Osteocyte (in vitro differentiated cells): Measurements from ENCODE around the gene GIN1. TPM values are rescaled to one million over a fixed set of nuclear protein-coding genes. Genes with fewer than 3 reads are reported as not detected.

Source experiments
- DNase-seq: peaks from one replicate; pipeline ENCODE4 v3.0.0; 2021; ENCODE audit warnings: mixed read lengths; ENCODE audit not compliant: unreplicated experiment; ENCODE audit errors: extremely low spot score
- H3K27ac Mint-ChIP-seq: one replicate; pipeline ENCODE4 v1.8.0; 2021; ENCODE audit warnings: mild to moderate bottlenecking, mixed read lengths; ENCODE audit not compliant: unreplicated experiment
- H3K27me3 Mint-ChIP-seq: one replicate; pipeline ENCODE4 v1.8.0; 2021; ENCODE audit warnings: mixed read lengths; ENCODE audit not compliant: unreplicated experiment
- H3K36me3 Mint-ChIP-seq: one replicate; pipeline ENCODE4 v1.8.0; 2021; ENCODE audit warnings: mixed read lengths; ENCODE audit not compliant: unreplicated experiment
- H3K4me1 Mint-ChIP-seq: one replicate; pipeline ENCODE4 v1.8.0; 2021; ENCODE audit warnings: mixed read lengths; ENCODE audit not compliant: unreplicated experiment
- H3K4me3 Mint-ChIP-seq: one replicate; pipeline ENCODE4 v1.8.0; 2021; ENCODE audit warnings: mild to moderate bottlenecking, moderate library complexity, mixed read lengths; ENCODE audit not compliant: unreplicated experiment
- H3K9me3 Mint-ChIP-seq: one replicate; pipeline ENCODE4 v1.8.0; 2021; ENCODE audit warnings: mixed read lengths; ENCODE audit not compliant: unreplicated experiment
- CTCF ChIP-seq: fragments of 200-600 bp; sonication (generic); IDR thresholded peaks from 2 replicates; pipeline ENCODE4 v1.5.0; 2021; ENCODE audit warnings: antibody characterized with exemption, mild to moderate bottlenecking, moderate library complexity
- total RNA-seq: library from RNA; stranded (reverse); gene quantifications from 2 replicates; pipeline ENCODE4 v1.2.1, GENCODE V29; 2021

The GIN1 gene
- total RNA-seq, 1 donor from 2014 or later, result 4.1 TPM

GRCh38 chr5:103098993-103099392, 20.9 kb downstream of the GIN1 start:
- Mint-ChIP-seq H3K27ac (no peak overlapping the region), H3K36me3 (peaks cover 15% of the 10 kb centered on the region), H3K4me3 (no peak overlapping the region), H3K9me3 (no peaks in the 10 kb centered on the region), H3K4me1 (no peaks in the 10 kb centered on the region), H3K27me3 (no peaks in the 10 kb centered on the region)
- no peak for DNase-seq
- no peak for TF ChIP-seq CTCF

- no peaks in the 10 kb centered on the region for H3K9me3 Mint-ChIP-seq
These were observed 25.2 kb downstream of the GIN1 start for GRCh38 chr5:103094737-103095136.

GRCh38 chr5:103093727-103094126, 26.2 kb downstream of the GIN1 start:
- no peak for TF ChIP-seq CTCF
- Mint-ChIP-seq H3K27me3 (no peaks in the 10 kb centered on the region), H3K36me3 (peaks cover 16% of the 10 kb centered on the region), H3K9me3 (no peaks in the 10 kb centered on the region), H3K27ac (no peak overlapping the region), H3K4me1 (no peaks in the 10 kb centered on the region), H3K4me3 (no peak overlapping the region)
- DNase-seq, result no peak

More at GRCh38 chr5:103094737-103095136, 25.2 kb downstream of the GIN1 start:
- no peak for TF ChIP-seq CTCF
- H3K4me1 Mint-ChIP-seq, result no peaks in the 10 kb centered on the region
- no peak for DNase-seq
- no peak overlapping the region for H3K4me3 Mint-ChIP-seq
- no peak overlapping the region for H3K27ac Mint-ChIP-seq
- H3K36me3 Mint-ChIP-seq, result peaks cover 18% of the 10 kb centered on the region
- no peaks in the 10 kb centered on the region for H3K27me3 Mint-ChIP-seq

GRCh38 chr5:103092676-103093075, 27.3 kb downstream of the GIN1 start:
- Mint-ChIP-seq H3K4me3 (no peak overlapping the region), H3K9me3 (no peaks in the 10 kb centered on the region), H3K27me3 (no peaks in the 10 kb centered on the region), H3K36me3 (peaks cover 16% of the 10 kb centered on the region), H3K27ac (no peak overlapping the region), H3K4me1 (no peaks in the 10 kb centered on the region)
- no peak for TF ChIP-seq CTCF
- no peak for DNase-seq

- peaks cover 14% of the 10 kb centered on the region for H3K36me3 Mint-ChIP-seq
- no peak overlapping the region for H3K27ac Mint-ChIP-seq
- no peaks in the 10 kb centered on the region for H3K4me1 Mint-ChIP-seq
These were observed 29.1 kb downstream of the GIN1 start for GRCh38 chr5:103090791-103091190.

More at GRCh38 chr5:103090791-103091190, 29.1 kb downstream of the GIN1 start:
- no peaks in the 10 kb centered on the region for H3K27me3 Mint-ChIP-seq
- peaks cover 7% of the 10 kb centered on the region for H3K9me3 Mint-ChIP-seq
- no peak overlapping the region for H3K4me3 Mint-ChIP-seq
- TF ChIP-seq CTCF, result no peak
- DNase-seq, result no peak
